Liver (tissue), 3 donors: ENCODE results near the gene LAGE3.

ENCODE experiments used
- EGR1 ChIP-seq, 2 donors: IDR thresholded peaks; 2 replicates each; pipeline ENCODE4 v1.6.1; 2016 to 2018; ENCODE audit warnings: antibody characterized with exemption in 2 of 2, low read depth in 2 of 2
- TAF1 ChIP-seq: conservative IDR thresholded peaks from 2 replicates; pipeline ENCODE4 v1.6.1; 2016; ENCODE audit warnings: antibody characterized with exemption, mild to moderate bottlenecking
- TF ChIP-seq, protein P1 (sequence below): fragments of 150-350 bp; IDR thresholded peaks from 2 replicates; pipeline ENCODE4 v1.5.1; 2017; ENCODE audit warnings: improper control_type of control experiment, low read depth, low read length; ENCODE audit not compliant: missing input control
- donor health status: healthy.
- donor health status: healthy.

DNA sequence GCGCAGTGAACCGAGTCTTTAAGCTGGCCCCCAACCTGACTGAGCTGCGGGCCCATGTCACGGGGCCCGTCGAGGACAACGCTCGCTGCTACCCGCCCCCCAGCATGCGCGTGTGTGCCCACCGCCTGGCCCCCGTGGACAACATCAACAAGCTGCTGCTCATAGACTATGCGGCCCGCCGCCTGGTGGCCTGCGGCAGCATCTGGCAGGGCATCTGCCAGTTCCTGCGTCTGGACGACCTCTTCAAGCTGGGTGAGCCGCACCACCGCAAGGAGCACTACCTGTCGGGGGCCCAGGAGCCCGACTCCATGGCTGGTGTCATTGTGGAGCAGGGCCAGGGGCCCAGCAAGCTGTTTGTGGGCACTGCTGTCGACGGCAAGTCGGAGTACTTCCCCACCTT lies 18.8 kb downstream of the LAGE3 start:
- TF ChIP-seq TAF1 (no peak), EGR1 (IDR thresholded peaks at IDR 0.05; ENCODE audit: low read depth in 2 of 2) (no peak)
- TF ChIP-seq, protein P1, sequence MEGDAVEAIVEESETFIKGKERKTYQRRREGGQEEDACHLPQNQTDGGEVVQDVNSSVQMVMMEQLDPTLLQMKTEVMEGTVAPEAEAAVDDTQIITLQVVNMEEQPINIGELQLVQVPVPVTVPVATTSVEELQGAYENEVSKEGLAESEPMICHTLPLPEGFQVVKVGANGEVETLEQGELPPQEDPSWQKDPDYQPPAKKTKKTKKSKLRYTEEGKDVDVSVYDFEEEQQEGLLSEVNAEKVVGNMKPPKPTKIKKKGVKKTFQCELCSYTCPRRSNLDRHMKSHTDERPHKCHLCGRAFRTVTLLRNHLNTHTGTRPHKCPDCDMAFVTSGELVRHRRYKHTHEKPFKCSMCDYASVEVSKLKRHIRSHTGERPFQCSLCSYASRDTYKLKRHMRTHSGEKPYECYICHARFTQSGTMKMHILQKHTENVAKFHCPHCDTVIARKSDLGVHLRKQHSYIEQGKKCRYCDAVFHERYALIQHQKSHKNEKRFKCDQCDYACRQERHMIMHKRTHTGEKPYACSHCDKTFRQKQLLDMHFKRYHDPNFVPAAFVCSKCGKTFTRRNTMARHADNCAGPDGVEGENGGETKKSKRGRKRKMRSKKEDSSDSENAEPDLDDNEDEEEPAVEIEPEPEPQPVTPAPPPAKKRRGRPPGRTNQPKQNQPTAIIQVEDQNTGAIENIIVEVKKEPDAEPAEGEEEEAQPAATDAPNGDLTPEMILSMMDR: no peak
